Gastrocnemius medialis (tissue), 4 donors: ENCODE results near the gene IL21R. TPM values are rescaled to one million over a fixed set of nuclear protein-coding genes. Genes with fewer than 3 reads are reported as not detected.

ENCODE experiments used
- ATAC-seq, 2 donors: fragments of 150-250 bp; one replicate each; pipeline ENCODE4 v1.9.1; 2016
- DNase-seq, 2 donors: peaks; one replicate each; pipeline ENCODE4 v3.0.0-alpha.2; 2019
- H3K27ac ChIP-seq, 4 donors: fragments of 200-600 bp; sonication (generic); 1 replicate in 1 of 4; 2 replicates in 3 of 4; pipeline ENCODE4 v1.5.1; 2016 to 2018; ENCODE audit warnings: mild to moderate bottlenecking in 2 of 4, moderate library complexity in 1 of 4
- H3K27me3 ChIP-seq, 3 donors: fragments of 200-600 bp; sonication (generic) in 2 of 3; 1 replicate in 1 of 3; 2 replicates in 2 of 3; pipeline versions ENCODE4 v1.5.1 to v1.6.0; 2016 to 2019; ENCODE audit warnings: mild to moderate bottlenecking in 1 of 3, moderate library complexity in 1 of 3
- H3K36me3 ChIP-seq, 2 donors: fragments of 200-600 bp; sonication (generic) in 1 of 2; one replicate each; pipeline ENCODE4 v1.5.1; 2017 to 2018
- H3K4me1 ChIP-seq, 2 donors: fragments of 200-600 bp; sonication (generic) in 1 of 2; one replicate each; pipeline ENCODE4 v1.5.1; 2016 to 2017; ENCODE audit warnings: mild to moderate bottlenecking in 2 of 2
- H3K4me3 ChIP-seq, 4 donors: fragments of 200-600 bp; sonication (generic) in 3 of 4; 1 replicate in 1 of 4; 2 replicates in 3 of 4; pipeline ENCODE4 v1.5.1; 2016 to 2019; ENCODE audit warnings: mild to moderate bottlenecking in 2 of 4
- H3K9me3 ChIP-seq, 3 donors: fragments of 200-600 bp; sonication (generic) in 2 of 3; 1 replicate in 1 of 3; 2 replicates in 2 of 3; pipeline ENCODE4 v1.5.1; 2016 to 2019
- CTCF ChIP-seq, 5 experiments: fragments of 450-650 bp in 3 of 5; fragments of 200-600 bp in 2 of 5; sonication (generic) in 2 of 5; IDR thresholded peaks in 4 of 5; conservative IDR thresholded peaks in 1 of 5; 1 replicate in 4 of 5; 2 replicates in 1 of 5; pipeline ENCODE4 v1.5.1; 2016 to 2019; ENCODE audit warnings: antibody characterized with exemption in 5 of 5, mild to moderate bottlenecking in 3 of 5, moderate library complexity in 3 of 5
- POLR2A ChIP-seq, 2 donors: fragments of 450-650 bp; IDR thresholded peaks; one replicate each; pipeline ENCODE4 v1.6.1; 2017; ENCODE audit warnings: antibody characterized with exemption in 2 of 2, mild to moderate bottlenecking in 2 of 2, moderate library complexity in 2 of 2
- in situ Hi-C, 4 donors: fragments of 200-750 bp; cut with MboI; loops; one replicate each; pipeline versions ENCODE4 v1.15.0 to v1.8.0; 2017; ENCODE audit warnings: low sequenced_read_pairs in 4 of 4
- intact Hi-C: fragments of 100-400 bp; cut with DNase I; formaldehyde crosslinking; loops from one replicate; pipeline ENCODE4 v1.15.1; 2023; ENCODE audit warnings: low total_unique reads
- total RNA-seq, 4 donors: library from RNA; depleted of rRNA; stranded (reverse); fragments of >200 nt; gene quantifications; one replicate each; pipeline versions ENCODE4 v1.1.0 to v1.2.3, GENCODE V29; 2016

The IL21R gene
- total RNA-seq, 4 donors from 2014 or later: 0.15 TPM; not detected in 3

GRCh38 chr16:27424772-27425498 is 23.0 kb downstream of the IL21R start:
- in situ Hi-C loops: loop anchor here in 1 of 4 donors (25.0 kb wide), 1 partner anchor 113 kb away; the partner anchor contains the start of gene IL4R
- ATAC-seq (no peak), DNase-seq (no peak)
- no peaks in the 10 kb centered on the region for H3K4me1 ChIP-seq
- TF ChIP-seq CTCF (IDR thresholded peaks at IDR 0.05 in 4 of 5, conservative IDR thresholded peaks at IDR 0.05 in 1 of 5) (no peak), POLR2A (IDR thresholded peaks at IDR 0.05) (no peak)
- intact Hi-C loops: no loop called here
- no peak overlapping the region for H3K4me3 ChIP-seq
- peaks cover 0 to 16% (median 0%) of the 10 kb centered on the region in 3 donors for H3K9me3 ChIP-seq
- H3K36me3 ChIP-seq: no peaks in the 10 kb centered on the region
- peaks cover 0 to 4% (median 0%) of the 10 kb centered on the region in 3 donors for H3K27me3 ChIP-seq
- no peak overlapping the region for H3K27ac ChIP-seq

- ATAC-seq (no peak), DNase-seq (no peak)
- intact Hi-C loops (no loop called here), in situ Hi-C loops (no loop called here)
- Histone ChIP-seq H3K9me3 (peaks cover 0 to 16% (median 0%) of the 10 kb centered on the region in 3 donors), H3K4me1 (no peaks in the 10 kb centered on the region), H3K27ac (no peak overlapping the region), H3K27me3 (peaks cover 0 to 4% (median 3%) of the 10 kb centered on the region in 3 donors), H3K4me3 (no peak overlapping the region), H3K36me3 (no peaks in the 10 kb centered on the region)
- no peak for TF ChIP-seq POLR2A (IDR thresholded peaks at IDR 0.05)
- TF ChIP-seq CTCF (IDR thresholded peaks at IDR 0.05 in 4 of 5, conservative IDR thresholded peaks at IDR 0.05 in 1 of 5): no peak
Observed at GRCh38 chr16:27425961-27426360, 24.0 kb downstream of the IL21R start.

GRCh38 chr16:27426423-27427408 is 24.7 kb downstream of the IL21R start:
- TF ChIP-seq CTCF (IDR thresholded peaks at IDR 0.05 in 4 of 5, conservative IDR thresholded peaks at IDR 0.05 in 1 of 5) (no peak), POLR2A (IDR thresholded peaks at IDR 0.05) (no peak)
- Histone ChIP-seq H3K27ac (no peak overlapping the region), H3K36me3 (no peaks in the 10 kb centered on the region), H3K27me3 (peaks cover 0 to 4% (median 3%) of the 10 kb centered on the region in 3 donors), H3K4me3 (no peak overlapping the region), H3K9me3 (peaks cover 0 to 13% (median 0%) of the 10 kb centered on the region in 3 donors), H3K4me1 (no peaks in the 10 kb centered on the region)
- ATAC-seq (no peak), DNase-seq (no peak)
- in situ Hi-C loops: no loop called here
- intact Hi-C loops: no loop called here

GRCh38 chr16:27427538-27427937 is 25.6 kb downstream of the IL21R start:
- peaks cover 0 to 7% (median 0%) of the 10 kb centered on the region in 3 donors for H3K27me3 ChIP-seq
- ATAC-seq (no peak), DNase-seq (no peak)
- no peak for TF ChIP-seq CTCF (IDR thresholded peaks at IDR 0.05 in 4 of 5, conservative IDR thresholded peaks at IDR 0.05 in 1 of 5)
- TF ChIP-seq POLR2A (IDR thresholded peaks at IDR 0.05): no peak
- H3K9me3 ChIP-seq: peaks cover 0 to 5% (median 0%) of the 10 kb centered on the region in 3 donors
- intact Hi-C loops (no loop called here), in situ Hi-C loops (no loop called here)
- H3K36me3 ChIP-seq: no peaks in the 10 kb centered on the region
- H3K4me3 ChIP-seq: no peak overlapping the region
- no peaks in the 10 kb centered on the region for H3K4me1 ChIP-seq
- no peak overlapping the region for H3K27ac ChIP-seq
